Measurements from ENCODE around the gene RASL11B.

DNA sequence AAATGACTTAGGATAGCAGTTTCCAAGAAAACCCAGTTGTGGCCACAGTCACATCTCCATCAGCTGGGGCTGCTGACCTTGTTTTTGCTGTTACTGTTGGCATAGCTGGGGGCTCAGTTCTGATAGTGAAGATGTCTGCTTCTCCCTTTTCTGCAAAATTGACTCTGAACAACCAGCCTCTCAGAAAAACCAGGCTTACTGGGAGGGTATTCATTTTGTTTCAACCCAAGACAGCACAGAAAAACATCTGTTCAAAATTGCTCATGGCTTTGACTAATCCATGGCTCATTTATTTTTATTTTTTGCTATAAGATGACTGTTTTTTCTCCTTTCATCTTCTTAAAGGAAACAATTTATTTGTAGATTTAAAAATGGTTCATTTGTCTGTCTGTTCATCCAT lies 53.1 kb downstream of the RASL11B start:
- TF ChIP-seq, protein P1, sequence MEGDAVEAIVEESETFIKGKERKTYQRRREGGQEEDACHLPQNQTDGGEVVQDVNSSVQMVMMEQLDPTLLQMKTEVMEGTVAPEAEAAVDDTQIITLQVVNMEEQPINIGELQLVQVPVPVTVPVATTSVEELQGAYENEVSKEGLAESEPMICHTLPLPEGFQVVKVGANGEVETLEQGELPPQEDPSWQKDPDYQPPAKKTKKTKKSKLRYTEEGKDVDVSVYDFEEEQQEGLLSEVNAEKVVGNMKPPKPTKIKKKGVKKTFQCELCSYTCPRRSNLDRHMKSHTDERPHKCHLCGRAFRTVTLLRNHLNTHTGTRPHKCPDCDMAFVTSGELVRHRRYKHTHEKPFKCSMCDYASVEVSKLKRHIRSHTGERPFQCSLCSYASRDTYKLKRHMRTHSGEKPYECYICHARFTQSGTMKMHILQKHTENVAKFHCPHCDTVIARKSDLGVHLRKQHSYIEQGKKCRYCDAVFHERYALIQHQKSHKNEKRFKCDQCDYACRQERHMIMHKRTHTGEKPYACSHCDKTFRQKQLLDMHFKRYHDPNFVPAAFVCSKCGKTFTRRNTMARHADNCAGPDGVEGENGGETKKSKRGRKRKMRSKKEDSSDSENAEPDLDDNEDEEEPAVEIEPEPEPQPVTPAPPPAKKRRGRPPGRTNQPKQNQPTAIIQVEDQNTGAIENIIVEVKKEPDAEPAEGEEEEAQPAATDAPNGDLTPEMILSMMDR (IDR thresholded peaks at IDR 0.05; ENCODE audit: poor library complexity) = no peak
- TF ChIP-seq EZH2 (IDR thresholded peaks at IDR 0.05; ENCODE audit: borderline replicate concordance) = no peak

All from hepatocyte (in vitro differentiated cells).